Chondrocyte (in vitro differentiated cells): Measurements from ENCODE around the gene NISCH. TPM values are rescaled to one million over a fixed set of nuclear protein-coding genes. Genes with fewer than 3 reads are reported as not detected.

ENCODE experiments used
- DNase-seq: peaks from one replicate; pipeline ENCODE4 v3.0.0; 2021; ENCODE audit warnings: mixed read lengths, low spot score
- H3K27ac Mint-ChIP-seq: one replicate; pipeline ENCODE4 v1.8.0; 2021; ENCODE audit warnings: mild to moderate bottlenecking, moderate library complexity, mixed read lengths; ENCODE audit not compliant: unreplicated experiment
- H3K27me3 Mint-ChIP-seq: 2 replicates; pipeline ENCODE4 v1.8.0; 2021; ENCODE audit warnings: low read depth, mixed read lengths
- H3K36me3 Mint-ChIP-seq: 2 replicates; pipeline ENCODE4 v1.8.0; 2021; ENCODE audit warnings: low read depth, mixed read lengths
- H3K4me1 Mint-ChIP-seq: 2 replicates; pipeline ENCODE4 v1.8.0; 2021; ENCODE audit warnings: low read depth, mild to moderate bottlenecking, mixed read lengths
- H3K4me3 Mint-ChIP-seq: one replicate; pipeline ENCODE4 v1.8.0; 2021; ENCODE audit warnings: mild to moderate bottlenecking, moderate library complexity, mixed read lengths; ENCODE audit not compliant: unreplicated experiment
- H3K9me3 Mint-ChIP-seq: 2 replicates; pipeline ENCODE4 v1.8.0; 2021; ENCODE audit warnings: low read depth, mixed read lengths
- total RNA-seq: library from RNA; stranded (reverse); gene quantifications from 3 replicates; pipeline ENCODE4 v1.2.1, GENCODE V29; 2021
- TF ChIP-seq, protein P1 (sequence below): fragments of 200-600 bp; sonication (generic); IDR thresholded peaks from 2 replicates; pipeline ENCODE4 v1.5.0; 2021; ENCODE audit warnings: antibody characterized with exemption, mild to moderate bottlenecking, moderate library complexity

Gene NISCH
- total RNA-seq, 1 donor from 2014 or later: 101 TPM

DNA sequence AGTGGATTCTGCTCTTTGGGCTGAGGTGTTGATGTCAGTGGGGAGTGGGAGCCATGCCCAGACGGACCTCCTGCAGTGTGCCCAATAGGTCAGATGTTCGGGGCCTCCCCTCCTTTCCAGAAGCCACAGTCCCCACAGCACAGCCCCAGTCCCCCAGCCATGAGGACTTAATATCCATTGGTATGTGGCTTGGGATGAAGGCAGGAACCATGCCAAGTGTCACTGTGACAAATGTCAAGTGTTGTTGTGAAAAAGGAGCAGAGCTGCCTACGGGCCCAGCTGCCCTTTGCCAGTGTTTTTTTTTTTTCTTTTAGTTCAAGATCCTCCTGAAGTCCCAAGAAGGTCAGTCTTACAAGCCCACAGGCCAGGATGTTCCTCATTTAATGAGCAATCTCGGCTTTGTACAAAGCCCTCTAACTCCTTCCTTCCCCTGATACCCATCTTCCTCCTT is 22.7 kb upstream of the NISCH start:
- Mint-ChIP-seq H3K27me3 (no peaks in the 10 kb centered on the region), H3K9me3 (no peaks in the 10 kb centered on the region), H3K4me3 (no peak overlapping the region), H3K36me3 (no peaks in the 10 kb centered on the region), H3K4me1 (no peaks in the 10 kb centered on the region), H3K27ac (no peak overlapping the region)
- DNase-seq: no peak
- TF ChIP-seq, protein P1, sequence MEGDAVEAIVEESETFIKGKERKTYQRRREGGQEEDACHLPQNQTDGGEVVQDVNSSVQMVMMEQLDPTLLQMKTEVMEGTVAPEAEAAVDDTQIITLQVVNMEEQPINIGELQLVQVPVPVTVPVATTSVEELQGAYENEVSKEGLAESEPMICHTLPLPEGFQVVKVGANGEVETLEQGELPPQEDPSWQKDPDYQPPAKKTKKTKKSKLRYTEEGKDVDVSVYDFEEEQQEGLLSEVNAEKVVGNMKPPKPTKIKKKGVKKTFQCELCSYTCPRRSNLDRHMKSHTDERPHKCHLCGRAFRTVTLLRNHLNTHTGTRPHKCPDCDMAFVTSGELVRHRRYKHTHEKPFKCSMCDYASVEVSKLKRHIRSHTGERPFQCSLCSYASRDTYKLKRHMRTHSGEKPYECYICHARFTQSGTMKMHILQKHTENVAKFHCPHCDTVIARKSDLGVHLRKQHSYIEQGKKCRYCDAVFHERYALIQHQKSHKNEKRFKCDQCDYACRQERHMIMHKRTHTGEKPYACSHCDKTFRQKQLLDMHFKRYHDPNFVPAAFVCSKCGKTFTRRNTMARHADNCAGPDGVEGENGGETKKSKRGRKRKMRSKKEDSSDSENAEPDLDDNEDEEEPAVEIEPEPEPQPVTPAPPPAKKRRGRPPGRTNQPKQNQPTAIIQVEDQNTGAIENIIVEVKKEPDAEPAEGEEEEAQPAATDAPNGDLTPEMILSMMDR: no peak

GRCh38 chr3:52433328-52433995 is 21.9 kb upstream of the NISCH start:
- no peak for DNase-seq
- Mint-ChIP-seq H3K9me3 (no peaks in the 10 kb centered on the region), H3K4me1 (no peaks in the 10 kb centered on the region), H3K4me3 (no peak overlapping the region), H3K36me3 (no peaks in the 10 kb centered on the region), H3K27me3 (no peaks in the 10 kb centered on the region), H3K27ac (no peak overlapping the region)
- TF ChIP-seq, protein P1: no peak

GRCh38 chr3:52433996-52434479 is 21.4 kb upstream of the NISCH start:
- Mint-ChIP-seq H3K27ac (no peak overlapping the region), H3K27me3 (no peaks in the 10 kb centered on the region), H3K9me3 (no peaks in the 10 kb centered on the region), H3K36me3 (no peaks in the 10 kb centered on the region), H3K4me3 (no peak overlapping the region), H3K4me1 (no peaks in the 10 kb centered on the region)
- TF ChIP-seq, protein P1: no peak
- DNase-seq: no peak

- Mint-ChIP-seq H3K36me3 (no peaks in the 10 kb centered on the region), H3K4me3 (no peak overlapping the region), H3K27me3 (no peaks in the 10 kb centered on the region), H3K4me1 (no peaks in the 10 kb centered on the region), H3K9me3 (no peaks in the 10 kb centered on the region), H3K27ac (no peak overlapping the region)
- TF ChIP-seq, protein P1: no peak
- no peak for DNase-seq
These were observed 20.8 kb upstream of the NISCH start for GRCh38 chr3:52434491-52435115.

GRCh38 chr3:52435246-52436101 is 19.9 kb upstream of the NISCH start:
- Mint-ChIP-seq H3K27me3 (no peaks in the 10 kb centered on the region), H3K4me3 (no peak overlapping the region), H3K36me3 (no peaks in the 10 kb centered on the region), H3K27ac (no peak overlapping the region), H3K4me1 (no peaks in the 10 kb centered on the region), H3K9me3 (no peaks in the 10 kb centered on the region)
- TF ChIP-seq, protein P1: no peak
- no peak for DNase-seq
